Measurements from ENCODE around the gene PDE10A.

DNA sequence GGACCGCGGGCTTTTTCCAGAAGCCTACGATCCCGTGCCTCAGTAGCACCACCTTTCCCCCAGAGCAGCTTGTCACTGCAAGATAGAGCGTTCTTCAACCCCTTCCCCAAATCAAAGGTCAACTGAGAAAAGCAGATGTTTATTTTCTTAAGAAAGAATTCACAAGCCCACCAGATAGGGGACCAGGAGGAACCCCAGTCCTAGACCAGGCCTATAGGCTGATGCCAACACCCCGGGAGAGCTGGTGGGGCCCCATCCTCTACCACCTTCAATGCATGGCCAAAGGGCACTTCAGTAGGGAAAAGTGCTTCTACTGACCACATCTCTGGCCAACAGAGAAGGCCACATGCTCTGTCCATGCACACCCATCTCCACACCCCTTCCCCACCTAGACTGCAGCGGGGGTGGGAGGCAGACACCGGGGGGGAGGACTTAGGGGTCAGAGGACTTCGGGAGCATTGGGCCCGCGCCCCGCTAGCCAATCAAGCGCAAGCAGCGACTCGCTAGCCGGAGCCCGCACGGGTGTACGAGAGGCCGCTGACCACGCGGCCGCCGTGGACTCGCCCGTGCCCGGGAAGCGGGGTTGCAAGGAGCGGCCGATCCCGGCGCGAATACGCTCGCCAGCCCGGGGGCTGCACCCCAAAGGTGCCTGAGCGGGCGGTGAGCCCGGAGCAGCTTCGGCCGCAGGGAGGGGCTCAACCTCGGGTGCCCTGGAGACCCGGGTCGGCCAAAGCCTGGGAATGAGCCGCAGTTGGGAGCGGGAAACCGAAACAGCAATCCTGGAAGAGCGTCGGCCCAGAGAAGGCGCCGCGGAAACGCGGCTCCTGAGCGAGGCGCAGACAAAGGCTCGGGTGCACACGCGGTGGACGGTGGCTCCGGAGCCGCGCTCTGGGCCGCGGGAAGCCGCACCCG, 2.8 kb downstream of the PDE10A start:
- TF ChIP-seq, protein P1, sequence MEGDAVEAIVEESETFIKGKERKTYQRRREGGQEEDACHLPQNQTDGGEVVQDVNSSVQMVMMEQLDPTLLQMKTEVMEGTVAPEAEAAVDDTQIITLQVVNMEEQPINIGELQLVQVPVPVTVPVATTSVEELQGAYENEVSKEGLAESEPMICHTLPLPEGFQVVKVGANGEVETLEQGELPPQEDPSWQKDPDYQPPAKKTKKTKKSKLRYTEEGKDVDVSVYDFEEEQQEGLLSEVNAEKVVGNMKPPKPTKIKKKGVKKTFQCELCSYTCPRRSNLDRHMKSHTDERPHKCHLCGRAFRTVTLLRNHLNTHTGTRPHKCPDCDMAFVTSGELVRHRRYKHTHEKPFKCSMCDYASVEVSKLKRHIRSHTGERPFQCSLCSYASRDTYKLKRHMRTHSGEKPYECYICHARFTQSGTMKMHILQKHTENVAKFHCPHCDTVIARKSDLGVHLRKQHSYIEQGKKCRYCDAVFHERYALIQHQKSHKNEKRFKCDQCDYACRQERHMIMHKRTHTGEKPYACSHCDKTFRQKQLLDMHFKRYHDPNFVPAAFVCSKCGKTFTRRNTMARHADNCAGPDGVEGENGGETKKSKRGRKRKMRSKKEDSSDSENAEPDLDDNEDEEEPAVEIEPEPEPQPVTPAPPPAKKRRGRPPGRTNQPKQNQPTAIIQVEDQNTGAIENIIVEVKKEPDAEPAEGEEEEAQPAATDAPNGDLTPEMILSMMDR (IDR thresholded peaks at IDR 0.05; ENCODE audit: low read length) = no peak
- no peak for TF ChIP-seq EZH2 (IDR thresholded peaks at IDR 0.05; ENCODE audit: borderline replicate concordance, low read length)

All from OCI-LY1 (cell line).